Measurements from ENCODE around the gene NARF.

NARF gene

DNA sequence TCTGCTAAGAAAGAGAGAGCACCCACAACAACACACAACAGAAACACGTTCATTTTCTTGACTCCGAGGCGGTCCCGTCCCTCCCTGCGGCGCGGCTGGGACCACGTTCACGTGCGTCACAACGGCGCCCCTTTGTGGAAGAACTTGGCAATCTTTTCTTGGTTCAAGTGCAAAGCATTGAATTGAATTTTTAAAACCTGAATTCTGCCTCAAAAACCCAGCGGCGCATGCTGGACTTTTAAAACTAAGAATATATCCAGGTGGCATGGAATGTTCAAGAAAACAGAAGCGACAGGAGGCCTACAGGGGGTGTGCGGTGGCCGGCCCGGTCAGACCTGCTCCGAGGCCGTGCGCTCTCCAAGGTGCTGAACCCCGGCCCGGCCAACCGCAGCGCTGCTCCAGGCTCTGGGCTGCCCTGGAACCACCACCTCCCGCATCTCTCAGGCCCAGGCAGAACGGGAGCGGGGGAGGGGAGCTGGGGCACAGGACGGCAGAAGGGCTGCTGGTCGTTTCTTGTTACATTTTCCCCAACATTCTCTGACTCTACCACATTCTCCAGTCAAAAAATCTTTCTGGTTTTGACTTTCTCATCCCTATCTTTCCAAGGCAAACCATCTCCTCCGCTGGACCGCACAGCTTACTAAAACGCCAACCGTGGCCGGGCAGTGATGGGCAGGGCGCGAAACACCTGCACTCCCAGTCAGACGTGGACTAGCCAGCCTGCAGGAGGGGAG, 43.8 kb upstream of the NARF start:
- no peak overlapping the region for H3K4me3 ChIP-seq (ENCODE audit: low read depth, low read length)
- TF ChIP-seq, protein P1, sequence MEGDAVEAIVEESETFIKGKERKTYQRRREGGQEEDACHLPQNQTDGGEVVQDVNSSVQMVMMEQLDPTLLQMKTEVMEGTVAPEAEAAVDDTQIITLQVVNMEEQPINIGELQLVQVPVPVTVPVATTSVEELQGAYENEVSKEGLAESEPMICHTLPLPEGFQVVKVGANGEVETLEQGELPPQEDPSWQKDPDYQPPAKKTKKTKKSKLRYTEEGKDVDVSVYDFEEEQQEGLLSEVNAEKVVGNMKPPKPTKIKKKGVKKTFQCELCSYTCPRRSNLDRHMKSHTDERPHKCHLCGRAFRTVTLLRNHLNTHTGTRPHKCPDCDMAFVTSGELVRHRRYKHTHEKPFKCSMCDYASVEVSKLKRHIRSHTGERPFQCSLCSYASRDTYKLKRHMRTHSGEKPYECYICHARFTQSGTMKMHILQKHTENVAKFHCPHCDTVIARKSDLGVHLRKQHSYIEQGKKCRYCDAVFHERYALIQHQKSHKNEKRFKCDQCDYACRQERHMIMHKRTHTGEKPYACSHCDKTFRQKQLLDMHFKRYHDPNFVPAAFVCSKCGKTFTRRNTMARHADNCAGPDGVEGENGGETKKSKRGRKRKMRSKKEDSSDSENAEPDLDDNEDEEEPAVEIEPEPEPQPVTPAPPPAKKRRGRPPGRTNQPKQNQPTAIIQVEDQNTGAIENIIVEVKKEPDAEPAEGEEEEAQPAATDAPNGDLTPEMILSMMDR (IDR thresholded peaks at IDR 0.05; ENCODE audit: low read depth, low read length, missing control alignments), result peak; percentile 37
- DNase-seq (ENCODE audit: low read depth), result no peak

DNA sequence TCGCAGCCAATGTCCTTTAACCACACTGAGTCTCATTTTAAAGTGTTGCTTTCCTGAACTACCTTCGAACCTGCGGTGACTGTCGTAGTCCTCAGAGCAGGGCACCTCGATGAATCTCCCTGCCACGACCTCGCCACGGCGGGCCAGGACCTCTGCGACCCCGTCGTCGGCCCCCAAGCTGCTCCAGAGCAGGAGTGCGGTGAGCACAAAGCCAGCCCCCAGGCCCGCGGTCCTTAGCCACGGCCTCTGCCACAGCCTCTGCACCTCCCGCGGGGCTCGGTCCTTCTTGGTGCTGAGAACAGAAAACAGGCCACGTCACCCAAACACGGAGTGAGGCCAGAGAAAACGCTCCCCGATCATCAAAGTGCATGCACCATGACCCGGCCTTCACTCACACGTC, 43.2 kb upstream of the NARF start:
- H3K4me3 ChIP-seq (ENCODE audit: low read depth, low read length), result no peak overlapping the region
- TF ChIP-seq, protein P1 (IDR thresholded peaks at IDR 0.05; ENCODE audit: low read depth, low read length, missing control alignments), result no peak

DNA sequence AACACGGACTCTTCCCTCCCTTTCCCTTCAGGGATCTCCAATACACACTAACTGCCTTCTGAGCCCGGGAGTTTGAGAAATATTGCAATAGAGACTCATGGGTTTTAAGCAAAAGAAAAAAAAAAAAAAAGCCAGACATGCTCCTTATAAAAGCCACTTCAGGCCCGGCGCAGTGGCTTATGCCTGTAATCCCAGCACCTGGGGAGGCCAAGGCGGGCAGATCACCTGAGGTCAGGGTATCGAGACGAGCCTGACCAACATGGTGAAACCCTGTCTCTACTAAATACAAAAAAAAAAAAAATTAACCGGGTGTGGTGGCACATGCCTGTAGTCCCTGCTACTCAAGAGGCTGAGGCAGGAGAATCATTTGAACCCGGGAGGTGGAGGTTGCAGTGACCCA, 42.8 kb upstream of the NARF start:
- no peak overlapping the region for H3K4me3 ChIP-seq (ENCODE audit: low read depth, low read length)
- TF ChIP-seq, protein P1 (IDR thresholded peaks at IDR 0.05; ENCODE audit: low read depth, low read length, missing control alignments), result no peak
- no peak for DNase-seq (ENCODE audit: low read depth)

More for the DNA sequence above, 43.2 kb upstream of the NARF start:
- no peak for DNase-seq (ENCODE audit: low read depth)

DNA sequence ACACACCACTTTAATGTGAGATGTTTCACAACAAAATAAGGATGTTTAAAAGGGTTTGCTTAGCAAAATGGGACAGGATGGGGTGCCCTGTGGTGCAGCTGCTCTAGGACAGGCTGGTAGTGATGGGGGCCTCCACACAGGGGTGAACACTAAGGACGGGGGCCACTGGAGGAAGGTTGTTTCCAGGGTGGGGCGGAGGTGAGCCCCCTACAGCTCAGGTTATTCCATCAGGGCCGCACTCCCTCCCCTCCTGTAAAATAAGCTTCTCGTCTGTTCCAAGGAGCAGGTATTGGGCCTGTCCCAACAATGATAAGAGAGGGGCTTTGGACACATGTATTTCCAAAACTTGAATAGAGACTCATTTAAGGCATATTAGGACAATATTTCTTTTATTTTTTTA, 42.3 kb upstream of the NARF start:
- TF ChIP-seq, protein P1 (IDR thresholded peaks at IDR 0.05; ENCODE audit: low read depth, low read length, missing control alignments), result no peak
- no peak for DNase-seq (ENCODE audit: low read depth)
- no peak overlapping the region for H3K4me3 ChIP-seq (ENCODE audit: low read depth, low read length)

DNA sequence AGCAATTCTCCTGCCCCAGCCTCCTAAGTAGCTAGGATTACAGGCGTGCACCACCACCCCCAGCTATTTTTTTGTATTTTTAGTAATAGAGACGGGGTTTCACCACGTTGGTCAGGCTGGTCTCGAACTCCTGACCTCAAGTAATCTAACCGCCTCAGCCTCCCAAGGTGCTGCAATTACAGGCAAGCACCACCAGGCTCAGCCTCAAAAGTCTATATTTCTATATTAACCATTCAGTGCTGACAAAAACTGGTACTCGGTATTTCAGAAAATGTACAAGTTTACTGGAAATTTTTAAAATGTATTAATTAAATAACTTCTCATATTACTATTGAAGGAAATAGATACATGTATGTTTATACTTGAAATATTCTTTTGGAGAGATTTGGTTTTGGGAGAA, 41.8 kb upstream of the NARF start:
- TF ChIP-seq, protein P1 (IDR thresholded peaks at IDR 0.05; ENCODE audit: low read depth, low read length, missing control alignments), result peak; percentile 18
- H3K4me3 ChIP-seq (ENCODE audit: low read depth, low read length), result no peak overlapping the region
- no peak for DNase-seq (ENCODE audit: low read depth)

DNA sequence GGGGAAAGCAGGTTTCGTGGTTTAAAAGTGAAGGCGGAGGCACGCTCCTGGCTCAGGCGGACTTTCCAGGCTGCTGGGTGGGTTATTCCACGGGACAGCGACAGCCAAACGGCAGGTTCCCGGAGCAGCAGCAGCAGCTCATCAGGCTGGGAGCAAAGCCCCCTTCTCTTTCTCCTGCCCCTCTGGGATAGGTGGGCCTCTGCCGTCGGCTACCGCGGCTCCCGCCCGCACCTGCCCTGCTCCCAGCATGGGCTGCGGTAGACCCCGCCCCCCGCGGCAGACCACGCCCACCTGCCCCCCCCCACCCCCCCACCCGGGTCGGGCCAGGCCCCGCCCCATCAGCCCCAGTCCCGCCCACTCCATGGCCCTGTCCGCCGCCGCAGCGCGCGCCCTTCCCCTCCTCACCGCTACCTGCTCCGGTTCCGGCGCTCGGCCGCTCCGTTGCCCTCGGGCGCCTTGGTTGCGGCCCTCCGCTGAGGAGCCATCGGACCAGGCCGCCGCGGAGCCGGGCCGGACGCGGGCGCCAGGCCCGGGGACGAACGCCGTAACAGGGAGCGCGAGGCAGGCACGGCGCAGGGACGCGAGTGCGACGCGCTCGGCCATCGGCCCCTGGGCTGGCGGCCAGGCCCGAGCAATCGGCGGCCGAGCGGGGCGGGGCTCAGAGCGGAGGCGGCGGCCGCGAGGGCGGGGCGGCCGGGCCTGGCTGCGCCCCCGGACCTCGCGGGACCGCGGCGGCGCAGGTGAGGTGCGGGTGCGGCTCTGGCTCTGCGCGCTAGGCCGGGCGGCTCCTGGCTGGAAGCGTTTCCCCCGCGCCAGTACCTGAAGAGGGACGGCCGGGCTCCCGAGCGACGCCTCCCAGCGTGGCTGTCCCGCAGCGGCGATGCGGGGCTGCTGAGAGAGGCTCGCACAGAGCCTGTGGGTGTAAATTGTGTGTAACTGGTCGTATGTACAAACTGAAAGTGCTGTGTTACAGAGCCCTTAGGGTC, 40.2 kb upstream of the NARF start, which contains the start of the genes HEXD and OGFOD3:
Gene HEXD, plus strand, starts transcription at position 347 of the 986 bp plus-strand sequence. CDS start 1,453 bp downstream, outside the sequence.
Gene OGFOD3, minus strand, starts transcription at position 586 of the 986 bp plus-strand sequence. Its CDS starts 101 bp downstream, at position 485.
- peak within 1 kb of the TSS; percentile 77 for H3K4me3 ChIP-seq (ENCODE audit: low read depth, low read length)
- TF ChIP-seq, protein P1 (IDR thresholded peaks at IDR 0.05; ENCODE audit: low read depth, low read length, missing control alignments), result no peak
- DNase-seq (ENCODE audit: low read depth), result no peak
